Activated T-cell treated with anti-CD3 and anti-CD28 coated beads, Interleukin-2, amount 50 U/mL, for 72 hours (primary cell): ENCODE measurements around the gene SLC38A3. TPM values are rescaled to one million over a fixed set of nuclear protein-coding genes. Genes with fewer than 3 reads are reported as not detected.
"Not testable (repeated sequence)": the region's sequence is repeated elsewhere in the genome, so short reads cannot be mapped to it uniquely, and the experiment has no call there.

Experiments
- ATAC-seq, 2 donors: fragments of 150-1000 bp; cut with Tn5 transposase; replicated peaks in 1 of 2; 2 replicates each; pipeline ENCODE4 v1.10.0; 2021; ENCODE audit warnings: moderate library complexity in 2 of 2, mild to moderate bottlenecking in 1 of 2
- DNase-seq, 2 donors: peaks; one replicate each; pipeline ENCODE4 v3.0.0; 2021 to 2022; ENCODE audit warnings: mixed read lengths in 1 of 2
- H3K27ac Mint-ChIP-seq: one replicate; pipeline ENCODE4 v1.8.0; 2022; ENCODE audit warnings: mild to moderate bottlenecking, moderate library complexity, mixed read lengths
- H3K27me3 Mint-ChIP-seq: one replicate; pipeline ENCODE4 v1.8.0; 2022; ENCODE audit warnings: low read depth, mixed read lengths
- H3K36me3 Mint-ChIP-seq, 2 donors: one replicate each; pipeline ENCODE4 v1.8.0; 2022; ENCODE audit warnings: mixed read lengths in 2 of 2, mild to moderate bottlenecking in 1 of 2; ENCODE audit not compliant: insufficient read depth in 2 of 2
- H3K4me1 Mint-ChIP-seq: one replicate; pipeline ENCODE4 v1.8.0; 2022; ENCODE audit warnings: low read depth, mixed read lengths
- H3K4me3 Mint-ChIP-seq, 2 donors: one replicate each; pipeline ENCODE4 v1.8.0; 2022; ENCODE audit warnings: mild to moderate bottlenecking in 2 of 2, mixed read lengths in 2 of 2, moderate library complexity in 2 of 2
- H3K9me3 Mint-ChIP-seq, 2 donors: one replicate each; pipeline ENCODE4 v1.8.0; 2022; ENCODE audit warnings: mixed read lengths in 2 of 2
- total RNA-seq, 2 donors: library from RNA; stranded (reverse); gene quantifications; one replicate each; pipeline ENCODE4 v1.2.3, GENCODE V29; 2022

Gene SLC38A3
- total RNA-seq, 2 donors from 2014 or later = not detected

DNA sequence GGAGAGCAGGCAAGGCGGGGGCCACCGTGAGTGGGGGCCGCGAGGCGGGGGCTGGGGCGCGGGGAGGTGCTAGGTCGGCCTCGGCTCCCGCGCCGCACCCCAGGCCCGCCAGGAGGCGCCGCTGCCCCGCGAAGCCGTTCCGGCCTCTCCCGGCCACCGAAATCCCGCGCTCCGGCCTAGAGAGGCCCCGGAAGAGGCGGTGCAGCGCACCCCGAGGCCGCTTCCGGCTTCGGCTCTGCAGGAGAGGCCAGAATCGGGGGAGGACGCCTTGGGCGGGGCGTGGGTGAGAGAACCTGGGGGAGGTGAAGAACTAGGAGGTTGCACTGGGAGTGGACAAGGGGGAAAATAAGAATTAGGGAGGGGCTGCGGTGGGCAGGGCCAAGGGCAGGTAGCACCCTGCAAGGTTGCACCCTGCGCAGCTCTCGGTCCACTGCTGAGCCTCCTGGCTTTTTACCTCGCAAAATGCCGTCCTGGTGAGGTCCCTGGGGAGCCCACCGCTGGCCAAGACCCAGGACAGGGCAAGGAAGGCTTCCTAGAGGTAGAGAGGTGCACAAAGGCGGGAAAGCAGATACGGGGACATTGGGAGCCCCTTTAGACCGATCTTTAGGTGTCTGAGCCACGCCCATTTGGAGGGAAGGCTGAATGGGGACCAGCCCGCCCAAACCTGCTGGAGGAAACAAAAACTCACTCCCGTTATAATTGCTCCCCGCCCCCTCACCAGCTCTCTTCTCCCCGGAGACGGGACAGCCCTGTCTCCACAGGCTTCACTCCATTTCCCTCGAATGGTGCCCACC, 22.5 kb downstream of the SLC38A3 start:
- DNase-seq (peak; percentile 94 to 96), ATAC-seq (peak; percentile 88)
- H3K4me3 Mint-ChIP-seq = peak overlapping the region; percentile 87 to 97
- no peaks in the 10 kb centered on the region for H3K9me3 Mint-ChIP-seq
- peak overlapping the region; percentile 25 for H3K27ac Mint-ChIP-seq
- H3K36me3 Mint-ChIP-seq = no peaks in the 10 kb centered on the region
- peaks cover 10% of the 10 kb centered on the region for H3K27me3 Mint-ChIP-seq
- H3K4me1 Mint-ChIP-seq = peaks cover 32% of the 10 kb centered on the region

DNA sequence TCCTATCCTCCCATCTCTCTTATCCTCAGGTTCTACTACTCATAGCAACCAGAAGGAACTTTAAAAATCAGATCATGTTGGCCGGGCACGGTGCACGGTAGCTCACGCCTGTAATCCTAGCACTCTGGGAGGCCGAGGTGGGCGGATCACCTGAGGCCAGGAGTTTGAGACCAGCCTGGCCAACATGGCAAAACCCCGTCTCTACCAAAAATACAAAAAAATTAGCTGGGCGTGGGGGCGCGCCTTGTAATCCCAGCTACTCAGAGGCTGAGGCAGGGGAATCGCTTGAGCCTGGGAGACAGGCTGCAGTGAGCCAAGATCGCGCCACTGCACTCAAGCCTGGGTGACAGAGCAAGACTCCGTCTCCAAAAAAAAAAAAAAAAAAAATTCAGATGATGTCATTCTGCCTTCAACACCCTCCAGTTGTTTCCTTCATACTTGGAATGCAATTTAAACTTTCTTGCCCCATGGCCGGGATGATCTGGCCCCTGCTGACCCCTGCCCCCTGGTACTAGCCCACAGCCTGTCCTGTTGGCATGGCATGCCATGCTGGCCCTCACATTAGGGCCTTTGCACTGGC, 23.2 kb downstream of the SLC38A3 start:
- peaks cover 10% of the 10 kb centered on the region for H3K27me3 Mint-ChIP-seq
- peak overlapping the region; percentile 25 for H3K27ac Mint-ChIP-seq
- ATAC-seq, DNase-seq, H3K9me3 Mint-ChIP-seq, H3K36me3 Mint-ChIP-seq: not testable (repeated sequence)
- H3K4me3 Mint-ChIP-seq = peak overlapping the region; percentile 87 to 97
- peaks cover 32% of the 10 kb centered on the region for H3K4me1 Mint-ChIP-seq

DNA sequence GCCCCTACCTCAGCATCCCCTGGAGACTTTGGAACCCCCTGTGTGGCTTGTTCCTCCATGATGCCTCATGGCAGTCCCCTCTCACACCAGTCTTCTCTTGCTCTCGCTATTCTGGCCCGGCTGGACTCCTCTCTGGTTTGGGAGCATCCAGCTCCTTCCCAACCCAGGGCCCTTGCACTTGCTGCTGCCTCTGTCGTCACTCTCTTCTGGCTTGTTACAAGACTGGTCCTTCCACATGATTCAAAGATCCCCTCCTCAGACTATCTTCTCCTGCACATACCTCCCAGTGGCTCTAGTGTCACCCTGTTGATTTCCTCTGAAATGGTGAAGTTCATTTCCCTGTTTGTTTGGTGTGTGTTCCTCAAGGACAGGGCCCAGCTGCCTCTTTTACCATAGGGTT, 24.4 kb downstream of the SLC38A3 start:
- peaks cover 32% of the 10 kb centered on the region for H3K4me1 Mint-ChIP-seq
- H3K36me3 Mint-ChIP-seq = no peaks in the 10 kb centered on the region
- no peak overlapping the region for H3K27ac Mint-ChIP-seq
- ATAC-seq = no peak
- peaks cover 9% of the 10 kb centered on the region for H3K27me3 Mint-ChIP-seq
- peak overlapping the region in 1 of 2 donors; percentile 1 for H3K4me3 Mint-ChIP-seq
- no peaks in the 10 kb centered on the region for H3K9me3 Mint-ChIP-seq
- DNase-seq = no peak

DNA sequence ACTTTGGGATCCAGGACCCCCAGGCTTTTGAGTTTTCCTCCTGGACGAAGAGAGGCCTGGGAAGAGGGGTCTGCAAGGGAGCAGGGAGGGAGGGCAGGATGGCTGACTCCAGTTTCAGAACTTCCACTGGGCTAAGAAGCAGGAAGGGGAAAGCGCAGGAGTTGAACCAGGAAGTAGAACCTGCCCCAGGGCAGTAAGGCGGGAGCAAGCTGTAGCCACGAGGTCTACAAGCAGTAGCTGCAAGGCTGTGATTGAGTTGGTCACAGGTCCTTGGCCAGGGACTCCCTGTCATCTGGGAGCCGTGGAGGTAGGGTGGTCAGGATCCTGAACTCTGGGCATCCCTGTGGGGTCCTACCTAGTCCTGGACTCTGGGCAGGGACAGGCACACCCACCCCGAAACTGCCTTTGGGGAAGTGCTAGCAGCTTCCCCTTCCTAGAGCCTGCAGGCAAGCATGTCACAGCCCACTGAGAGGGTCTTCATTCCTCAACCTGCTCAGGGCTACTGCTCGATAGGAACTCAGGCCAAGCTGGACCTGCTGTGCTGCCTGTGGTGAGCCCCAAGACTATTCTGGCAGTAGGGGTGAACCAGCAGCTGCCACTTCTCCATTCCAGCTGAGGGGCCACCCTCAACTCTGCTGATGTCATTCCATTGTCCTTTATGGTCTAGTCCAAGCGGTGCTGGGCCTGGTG, 25.2 kb downstream of the SLC38A3 start:
- Mint-ChIP-seq H3K4me3 (no peak overlapping the region), H3K9me3 (no peaks in the 10 kb centered on the region), H3K36me3 (no peaks in the 10 kb centered on the region), H3K27ac (no peak overlapping the region), H3K4me1 (peaks cover 32% of the 10 kb centered on the region), H3K27me3 (peaks cover 1% of the 10 kb centered on the region)
- ATAC-seq (no peak), DNase-seq (no peak)

DNA sequence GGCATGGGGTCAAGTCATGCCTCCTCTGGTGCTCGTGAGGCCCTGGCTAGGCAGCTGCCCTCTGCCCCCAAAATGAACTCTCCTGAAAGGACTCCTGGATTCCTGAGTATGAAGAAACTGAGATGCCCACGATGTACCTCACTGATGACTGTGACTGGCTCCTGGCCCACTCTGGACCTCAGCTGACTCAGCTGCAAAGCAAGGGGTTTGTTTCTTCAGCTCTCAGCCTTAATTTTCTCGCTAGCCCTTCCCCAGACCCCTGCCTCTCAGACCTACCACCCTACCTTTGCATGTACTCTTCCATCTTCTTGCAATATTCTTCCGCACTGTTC, 25.7 kb downstream of the SLC38A3 start:
- H3K27ac Mint-ChIP-seq = no peak overlapping the region
- peaks cover 34% of the 10 kb centered on the region for H3K4me1 Mint-ChIP-seq
- no peaks in the 10 kb centered on the region for H3K27me3 Mint-ChIP-seq
- H3K9me3 Mint-ChIP-seq = no peaks in the 10 kb centered on the region
- no peak for ATAC-seq
- DNase-seq = no peak
- H3K4me3 Mint-ChIP-seq = no peak overlapping the region
- H3K36me3 Mint-ChIP-seq = no peaks in the 10 kb centered on the region

DNA sequence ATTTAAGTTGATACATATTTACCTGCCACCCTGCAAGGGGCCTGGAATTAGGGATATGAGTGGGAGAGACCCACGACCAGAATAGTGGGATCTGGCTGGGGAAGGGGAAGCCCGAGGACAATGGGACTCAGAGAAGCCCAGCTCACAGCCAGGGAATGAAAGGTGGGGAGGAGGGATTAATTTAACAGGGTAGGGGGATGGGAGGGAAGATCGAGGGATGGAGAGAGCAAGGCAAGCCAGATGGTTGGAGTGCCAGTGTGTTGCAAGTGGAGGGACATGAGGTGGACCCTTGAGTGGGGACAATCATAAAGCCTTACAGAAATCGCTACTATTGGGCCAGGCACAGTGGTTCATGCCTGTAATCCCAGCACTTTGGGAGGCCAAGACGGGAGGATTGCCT, 26.5 kb downstream of the SLC38A3 start:
- no peak overlapping the region for H3K4me3 Mint-ChIP-seq
- no peaks in the 10 kb centered on the region for H3K9me3 Mint-ChIP-seq
- peaks cover 0 to 2% of the 10 kb centered on the region in 2 donors for H3K36me3 Mint-ChIP-seq
- DNase-seq (no peak), ATAC-seq (no peak)
- H3K4me1 Mint-ChIP-seq = peaks cover 27% of the 10 kb centered on the region
- no peaks in the 10 kb centered on the region for H3K27me3 Mint-ChIP-seq
- no peak overlapping the region for H3K27ac Mint-ChIP-seq

DNA sequence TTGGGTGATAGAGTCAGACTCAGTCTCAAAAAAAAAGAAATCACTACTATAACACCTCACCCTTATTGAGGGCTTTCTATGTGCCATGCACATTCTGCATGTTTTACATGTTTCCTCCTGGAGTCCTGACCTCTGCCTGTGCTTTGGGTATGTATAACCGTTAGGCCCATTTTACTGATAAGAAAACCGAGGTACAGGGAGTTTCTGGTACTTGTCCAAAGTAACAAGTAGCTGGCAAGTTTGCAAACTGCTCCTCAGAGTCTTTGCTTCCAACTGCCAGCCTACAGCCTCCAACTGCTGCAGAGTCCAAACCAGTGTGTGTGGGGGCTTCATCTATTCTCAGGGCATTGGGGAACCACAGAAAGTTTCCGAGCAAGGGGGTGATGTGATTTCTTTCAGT, 27.2 kb downstream of the SLC38A3 start:
- Mint-ChIP-seq H3K27me3 (no peaks in the 10 kb centered on the region), H3K9me3 (no peaks in the 10 kb centered on the region), H3K4me3 (no peak overlapping the region), H3K27ac (no peak overlapping the region), H3K4me1 (peaks cover 23% of the 10 kb centered on the region), H3K36me3 (peaks cover 6 to 9% of the 10 kb centered on the region in 2 donors)
- ATAC-seq (no peak), DNase-seq (no peak)

DNA sequence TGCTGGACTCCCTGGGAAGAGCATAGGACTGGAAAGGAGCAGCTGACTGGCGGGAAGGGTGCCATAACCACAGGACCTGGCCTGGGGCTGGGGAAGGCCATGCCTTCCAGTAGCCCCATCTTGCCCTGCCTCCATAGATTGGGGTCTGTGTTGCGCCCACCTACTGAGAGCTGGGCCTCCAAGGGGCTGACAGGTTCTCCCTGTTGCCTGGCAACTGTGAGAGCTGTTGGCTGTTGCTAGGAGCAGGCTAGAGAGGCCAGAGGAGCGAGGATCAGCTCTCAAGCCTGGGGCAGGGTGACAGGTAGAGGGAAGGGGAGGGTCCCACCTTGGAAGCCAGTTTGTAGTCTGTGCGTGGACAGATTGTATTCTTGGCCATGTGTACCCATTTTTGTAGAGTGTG, 28.1 kb downstream of the SLC38A3 start:
- Mint-ChIP-seq H3K4me1 (peaks cover 16% of the 10 kb centered on the region), H3K4me3 (no peak overlapping the region), H3K27ac (no peak overlapping the region), H3K9me3 (no peaks in the 10 kb centered on the region), H3K36me3 (peaks cover 7 to 15% of the 10 kb centered on the region in 2 donors), H3K27me3 (no peaks in the 10 kb centered on the region)
- DNase-seq = no peak
- ATAC-seq = no peak

DNA sequence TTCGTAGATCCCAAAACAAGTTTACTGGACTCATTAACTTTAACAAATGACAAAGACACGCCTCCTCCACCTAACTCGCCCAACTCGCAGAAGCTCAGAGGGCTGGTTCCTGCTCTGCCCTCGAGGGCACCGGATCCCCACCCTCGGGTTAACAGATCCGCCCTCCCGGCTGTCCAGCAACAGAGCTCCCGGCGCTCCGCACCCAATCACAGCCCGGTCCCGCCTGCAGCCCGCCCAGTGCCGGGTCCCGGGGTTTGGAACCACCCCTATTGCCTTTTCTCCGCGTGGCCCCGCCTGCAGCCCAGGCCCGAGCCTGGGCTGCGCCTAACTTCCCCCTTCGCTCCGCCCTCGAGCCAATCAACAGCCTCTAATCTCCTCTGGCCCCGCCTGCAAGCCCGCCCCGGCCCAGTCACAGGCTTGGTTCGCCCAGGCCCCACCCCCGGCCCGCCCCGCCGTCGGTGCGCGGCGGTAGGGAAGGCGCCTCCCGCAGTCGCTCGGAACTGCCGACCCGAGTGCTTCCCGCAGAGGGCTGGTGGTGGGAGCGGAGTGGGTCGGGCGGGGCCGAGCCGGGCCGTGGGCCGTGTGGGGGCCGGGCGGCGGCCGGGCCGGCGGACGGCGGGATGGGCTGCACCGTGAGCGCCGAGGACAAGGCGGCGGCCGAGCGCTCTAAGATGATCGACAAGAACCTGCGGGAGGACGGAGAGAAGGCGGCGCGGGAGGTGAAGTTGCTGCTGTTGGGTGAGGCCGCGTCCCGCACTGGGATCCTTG, 30.8 kb downstream of the SLC38A3 start, which contains the start of gene GNAI2:
Gene GNAI2 (plus strand): TSS at position 489 of the 768 bp plus-strand sequence. CDS start 132 bp downstream, at position 621.
- peaks cover 9 to 15% of the 10 kb centered on the region in 2 donors for H3K36me3 Mint-ChIP-seq
- H3K4me1 Mint-ChIP-seq = peaks cover 34% of the 10 kb centered on the region
- DNase-seq (peak; percentile 99 to 100), ATAC-seq (peak; percentile 91)
- H3K27me3 Mint-ChIP-seq = no peaks in the 10 kb centered on the region
- no peaks in the 10 kb centered on the region for H3K9me3 Mint-ChIP-seq
- H3K4me3 Mint-ChIP-seq = peak within 1 kb of the TSS; percentile 94 to 99
- H3K27ac Mint-ChIP-seq = peak within 1 kb of the TSS; percentile 95

DNA sequence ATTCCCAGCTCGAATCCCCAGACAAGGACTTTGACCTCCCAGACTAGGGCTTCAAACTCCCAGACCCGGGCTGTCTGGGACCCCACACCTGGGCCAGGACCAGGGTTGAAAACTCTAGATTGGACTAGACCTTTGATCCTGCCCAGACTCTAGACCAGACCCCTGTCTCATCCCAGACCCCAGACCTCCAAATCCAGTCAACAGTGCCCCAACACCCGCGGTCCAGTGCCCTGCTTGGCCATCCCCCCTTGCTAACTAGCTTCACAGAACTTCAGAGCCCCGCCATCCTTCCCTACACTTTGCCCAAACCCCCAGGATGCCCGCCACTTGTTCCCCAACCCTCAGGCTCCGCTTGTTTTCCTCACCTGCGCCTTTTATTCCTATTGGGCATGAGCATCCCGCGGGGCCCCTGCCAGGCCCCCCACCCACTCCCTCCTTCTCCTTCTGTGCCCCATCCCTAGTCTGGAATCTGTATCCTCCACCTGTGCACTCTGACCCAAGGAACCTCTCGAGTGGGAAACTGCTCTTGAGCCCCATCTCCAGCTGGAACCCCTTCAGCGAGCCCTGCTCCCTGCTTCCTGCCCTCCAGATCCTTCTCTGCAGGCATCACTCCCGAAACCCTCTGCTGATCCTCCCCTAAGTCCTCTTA, 31.5 kb downstream of the SLC38A3 start:
- peak overlapping the region; percentile 94 to 99 for H3K4me3 Mint-ChIP-seq
- no peak for ATAC-seq

DNA sequence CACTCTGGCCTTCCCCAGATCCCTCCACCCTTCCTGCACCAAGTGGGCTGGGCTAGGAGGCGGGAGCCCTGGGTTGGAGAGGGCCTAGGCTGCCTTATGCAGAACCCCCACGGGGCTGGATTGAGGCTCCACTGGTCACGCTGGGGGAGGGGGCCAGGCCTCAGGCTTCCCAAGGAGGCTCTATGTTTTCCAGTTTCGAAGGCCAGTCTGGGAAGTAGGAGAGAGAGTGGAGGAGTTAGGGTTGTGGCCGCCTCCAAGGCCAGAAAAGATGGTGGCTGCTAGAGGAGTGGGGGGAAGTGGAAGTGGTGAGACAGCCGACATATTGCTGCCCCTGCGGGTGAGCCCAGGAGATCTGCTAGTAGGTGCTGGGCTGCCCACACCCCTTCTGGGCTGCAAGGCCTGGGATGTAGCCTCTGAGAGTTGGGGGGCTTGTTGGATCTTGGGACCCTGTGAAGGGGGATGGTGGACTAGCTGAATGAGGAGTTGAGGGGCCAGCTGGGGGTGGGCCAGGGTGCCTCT, 32.1 kb downstream of the SLC38A3 start:
- DNase-seq (peak; percentile 51 to 55), ATAC-seq (no peak)
- Mint-ChIP-seq H3K27ac (peak overlapping the region; percentile 95), H3K27me3 (no peaks in the 10 kb centered on the region), H3K4me1 (peaks cover 47% of the 10 kb centered on the region), H3K9me3 (no peaks in the 10 kb centered on the region), H3K4me3 (peak overlapping the region; percentile 94 to 99), H3K36me3 (peaks cover 9 to 15% of the 10 kb centered on the region in 2 donors)

More for the DNA sequence above, 31.5 kb downstream of the SLC38A3 start:
- Mint-ChIP-seq H3K9me3 (no peaks in the 10 kb centered on the region), H3K4me1 (peaks cover 41% of the 10 kb centered on the region), H3K36me3 (peaks cover 9 to 15% of the 10 kb centered on the region in 2 donors), H3K27ac (peak overlapping the region; percentile 95), H3K27me3 (no peaks in the 10 kb centered on the region)
- DNase-seq = no peak
